Measurements from ENCODE around the gene HEXA. TPM values are rescaled to one million over a fixed set of nuclear protein-coding genes. Genes with fewer than 3 reads are reported as not detected.

Gene HEXA
- total and polyA plus RNA-seq, 9 of the 15 experiments (the other 6 are each of a cell fraction or from before 2014, with no cell fraction given) = 22.2 to 136 (median 68.9) TPM

DNA sequence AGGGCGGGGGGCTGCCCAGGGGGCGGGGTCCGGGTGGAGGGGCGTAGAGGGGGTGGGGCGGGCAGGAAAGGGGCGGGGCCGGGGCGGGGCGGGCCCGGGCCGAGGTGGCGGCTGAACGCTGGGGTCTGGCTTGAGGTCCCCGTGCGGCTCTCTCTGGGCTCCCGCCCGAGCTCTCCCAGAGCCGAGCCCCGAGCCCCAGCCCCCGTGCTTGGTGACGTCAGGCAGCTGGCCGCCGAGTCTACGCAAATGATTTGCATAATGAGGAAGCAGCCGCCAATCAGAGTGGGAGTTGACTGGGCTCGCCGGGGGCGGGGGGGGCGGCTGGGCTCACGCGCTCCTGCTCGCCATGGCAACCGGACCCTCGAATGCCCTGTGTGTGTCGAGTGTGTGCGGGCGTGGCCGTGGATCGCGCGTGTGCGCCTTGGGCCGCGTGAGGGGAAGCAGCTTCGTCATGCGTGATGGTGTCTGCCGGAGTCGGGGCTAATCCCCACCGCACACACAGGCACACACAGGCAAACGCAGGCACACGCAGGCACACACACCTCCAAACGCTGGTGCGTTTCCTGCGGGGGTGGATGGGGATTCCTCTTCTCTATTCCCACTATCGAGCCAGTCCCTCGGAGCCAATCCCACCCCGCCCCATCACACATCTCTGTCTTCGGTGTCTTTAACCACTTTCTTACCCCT lies 55.7 kb downstream of the HEXA start, which contains the start of gene CELF6 (continued):
- TF ChIP-seq, protein P1, sequence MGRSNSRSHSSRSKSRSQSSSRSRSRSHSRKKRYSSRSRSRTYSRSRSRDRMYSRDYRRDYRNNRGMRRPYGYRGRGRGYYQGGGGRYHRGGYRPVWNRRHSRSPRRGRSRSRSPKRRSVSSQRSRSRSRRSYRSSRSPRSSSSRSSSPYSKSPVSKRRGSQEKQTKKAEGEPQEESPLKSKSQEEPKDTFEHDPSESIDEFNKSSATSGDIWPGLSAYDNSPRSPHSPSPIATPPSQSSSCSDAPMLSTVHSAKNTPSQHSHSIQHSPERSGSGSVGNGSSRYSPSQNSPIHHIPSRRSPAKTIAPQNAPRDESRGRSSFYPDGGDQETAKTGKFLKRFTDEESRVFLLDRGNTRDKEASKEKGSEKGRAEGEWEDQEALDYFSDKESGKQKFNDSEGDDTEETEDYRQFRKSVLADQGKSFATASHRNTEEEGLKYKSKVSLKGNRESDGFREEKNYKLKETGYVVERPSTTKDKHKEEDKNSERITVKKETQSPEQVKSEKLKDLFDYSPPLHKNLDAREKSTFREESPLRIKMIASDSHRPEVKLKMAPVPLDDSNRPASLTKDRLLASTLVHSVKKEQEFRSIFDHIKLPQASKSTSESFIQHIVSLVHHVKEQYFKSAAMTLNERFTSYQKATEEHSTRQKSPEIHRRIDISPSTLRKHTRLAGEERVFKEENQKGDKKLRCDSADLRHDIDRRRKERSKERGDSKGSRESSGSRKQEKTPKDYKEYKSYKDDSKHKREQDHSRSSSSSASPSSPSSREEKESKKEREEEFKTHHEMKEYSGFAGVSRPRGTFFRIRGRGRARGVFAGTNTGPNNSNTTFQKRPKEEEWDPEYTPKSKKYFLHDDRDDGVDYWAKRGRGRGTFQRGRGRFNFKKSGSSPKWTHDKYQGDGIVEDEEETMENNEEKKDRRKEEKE (IDR thresholded peaks at IDR 0.05; ENCODE audit: borderline replicate concordance in 1 of 2, control insufficient read depth in 1 of 2, low read depth in 2 of 2, low read length in 1 of 2) = no peak
- no peak for TF ChIP-seq HDAC8 (tag; IDR thresholded peaks at IDR 0.05)
- TF ChIP-seq NR3C1 (CRISPR knock-in tag; IDR thresholded peaks at IDR 0.05) = no peak
- TF ChIP-seq, protein P2, sequence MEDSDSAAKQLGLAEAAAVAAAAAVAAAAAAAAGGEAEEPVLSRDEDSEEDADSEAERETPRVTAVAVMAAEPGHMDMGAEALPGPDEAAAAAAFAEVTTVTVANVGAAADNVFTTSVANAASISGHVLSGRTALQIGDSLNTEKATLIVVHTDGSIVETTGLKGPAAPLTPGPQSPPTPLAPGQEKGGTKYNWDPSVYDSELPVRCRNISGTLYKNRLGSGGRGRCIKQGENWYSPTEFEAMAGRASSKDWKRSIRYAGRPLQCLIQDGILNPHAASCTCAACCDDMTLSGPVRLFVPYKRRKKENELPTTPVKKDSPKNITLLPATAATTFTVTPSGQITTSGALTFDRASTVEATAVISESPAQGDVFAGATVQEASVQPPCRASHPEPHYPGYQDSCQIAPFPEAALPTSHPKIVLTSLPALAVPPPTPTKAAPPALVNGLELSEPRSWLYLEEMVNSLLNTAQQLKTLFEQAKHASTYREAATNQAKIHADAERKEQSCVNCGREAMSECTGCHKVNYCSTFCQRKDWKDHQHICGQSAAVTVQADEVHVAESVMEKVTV (CRISPR knock-in tag; IDR thresholded peaks at IDR 0.05) = no peak
- TF ChIP-seq, protein P3, sequence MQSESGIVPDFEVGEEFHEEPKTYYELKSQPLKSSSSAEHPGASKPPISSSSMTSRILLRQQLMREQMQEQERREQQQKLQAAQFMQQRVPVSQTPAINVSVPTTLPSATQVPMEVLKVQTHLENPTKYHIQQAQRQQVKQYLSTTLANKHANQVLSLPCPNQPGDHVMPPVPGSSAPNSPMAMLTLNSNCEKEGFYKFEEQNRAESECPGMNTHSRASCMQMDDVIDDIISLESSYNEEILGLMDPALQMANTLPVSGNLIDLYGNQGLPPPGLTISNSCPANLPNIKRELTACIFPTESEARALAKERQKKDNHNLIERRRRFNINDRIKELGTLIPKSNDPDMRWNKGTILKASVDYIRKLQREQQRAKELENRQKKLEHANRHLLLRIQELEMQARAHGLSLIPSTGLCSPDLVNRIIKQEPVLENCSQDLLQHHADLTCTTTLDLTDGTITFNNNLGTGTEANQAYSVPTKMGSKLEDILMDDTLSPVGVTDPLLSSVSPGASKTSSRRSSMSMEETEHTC (IDR thresholded peaks at IDR 0.05) = peak; percentile 47; the same call in 1 of the 2 replicates
- TF ChIP-seq ZNF175 (CRISPR knock-in tag; IDR thresholded peaks at IDR 0.05; ENCODE audit: low read depth) = no peak
